Measurements from ENCODE around the gene LEKR1.
"Not testable (repeated sequence)": the region's sequence is repeated elsewhere in the genome, so short reads cannot be mapped to it uniquely, and the experiment has no call there.

Gene LEKR1

DNA sequence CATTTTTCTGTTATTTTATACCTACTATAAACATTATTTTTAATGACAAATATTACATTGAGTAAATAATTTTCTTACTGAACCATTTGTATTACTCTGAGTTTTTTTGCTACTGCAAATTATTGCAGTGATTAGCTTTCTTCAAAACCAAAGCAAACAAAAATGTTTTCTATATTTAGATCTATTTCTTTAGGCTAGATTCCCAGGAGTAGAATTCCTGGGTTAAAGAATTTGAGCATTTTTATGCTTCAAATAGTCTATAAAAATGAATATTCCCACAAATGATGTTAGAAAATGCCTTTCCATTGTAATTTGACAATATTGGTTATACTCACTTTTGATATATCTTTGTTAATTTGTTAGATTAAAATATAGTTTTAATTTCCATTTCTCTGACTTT is 76.8 kb downstream of the LEKR1 start:
- DNase-seq (ENCODE audit: low spot score), result no peak

DNA sequence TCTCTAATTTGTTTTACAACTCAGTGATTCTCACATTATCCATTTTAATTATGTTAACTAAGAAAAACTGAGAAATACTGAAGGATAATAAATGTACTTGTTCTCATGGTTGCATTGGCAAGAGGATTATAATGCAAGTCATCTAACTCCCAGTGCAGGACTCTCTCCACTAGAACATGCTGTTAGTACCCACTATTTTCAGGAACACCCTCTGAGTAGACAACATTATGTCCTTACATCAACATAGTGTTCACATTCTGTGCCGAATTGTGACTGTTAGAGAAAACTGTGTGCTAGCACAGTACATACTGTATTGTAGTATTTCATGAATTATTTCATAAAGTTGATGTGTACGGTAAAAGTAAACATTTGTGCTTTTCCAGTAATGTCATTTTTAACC is 80.1 kb downstream of the LEKR1 start:
- no peak for DNase-seq (ENCODE audit: low spot score)

DNA sequence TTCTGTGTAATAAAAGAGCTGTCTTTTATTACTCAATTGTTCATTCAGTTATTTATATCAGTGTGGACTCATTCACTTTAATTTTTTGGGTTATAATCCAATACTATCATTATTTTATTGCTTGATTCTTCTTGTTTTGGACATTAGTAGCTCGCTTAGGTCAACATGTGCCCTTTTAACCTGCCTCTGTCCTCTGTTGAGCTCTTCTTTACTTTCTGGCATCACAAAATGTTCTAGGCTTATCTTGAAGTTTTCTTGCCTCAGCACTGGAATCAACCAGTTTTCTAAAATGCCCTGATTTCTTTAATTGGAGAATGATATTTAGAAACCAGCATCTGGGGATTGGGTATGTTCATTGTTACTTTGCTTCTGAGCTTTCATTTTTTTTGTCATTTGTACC is 82.2 kb downstream of the LEKR1 start:
- no peak for DNase-seq (ENCODE audit: low spot score)

DNA sequence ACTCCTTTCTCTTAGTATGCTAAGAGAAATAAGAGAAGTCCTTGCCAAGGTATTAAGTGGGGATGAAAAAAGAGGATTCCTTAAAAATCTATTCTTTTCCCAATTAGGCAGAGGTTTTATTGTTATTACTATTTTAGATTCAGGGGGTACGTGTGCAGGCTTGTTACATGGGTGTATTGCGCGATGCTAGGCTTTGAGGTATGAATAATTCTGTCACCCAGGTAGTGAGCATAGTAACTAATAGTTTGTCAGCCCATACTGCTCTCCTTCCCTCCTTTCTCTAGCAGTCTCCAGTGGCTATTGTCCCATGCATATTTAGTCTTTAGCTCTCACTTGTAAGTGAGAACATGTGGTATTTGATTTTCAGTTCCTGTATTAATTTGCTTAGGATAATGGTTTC is 83.9 kb downstream of the LEKR1 start:
- DNase-seq (ENCODE audit: low spot score), result no peak

DNA sequence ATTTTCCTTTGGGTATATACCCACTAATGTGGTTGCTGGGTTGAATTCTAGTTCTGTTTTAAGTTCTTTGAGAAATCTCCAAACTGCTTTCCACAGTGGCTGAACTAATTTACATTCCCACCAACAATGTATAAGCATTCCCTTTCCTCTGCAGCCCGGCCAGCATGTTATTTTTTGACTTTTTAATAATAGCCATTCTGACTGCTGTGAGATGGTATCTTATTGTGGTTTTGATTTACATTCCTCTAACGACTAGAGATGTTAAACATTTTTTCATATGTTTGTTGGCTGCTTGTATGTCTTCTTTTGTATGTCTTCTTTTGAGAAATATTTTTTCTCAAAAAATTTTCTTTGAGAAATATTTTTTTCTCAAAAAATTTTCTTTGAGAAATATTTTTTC is 84.7 kb downstream of the LEKR1 start:
- not testable (repeated sequence) for DNase-seq (ENCODE audit: low spot score)

DNA sequence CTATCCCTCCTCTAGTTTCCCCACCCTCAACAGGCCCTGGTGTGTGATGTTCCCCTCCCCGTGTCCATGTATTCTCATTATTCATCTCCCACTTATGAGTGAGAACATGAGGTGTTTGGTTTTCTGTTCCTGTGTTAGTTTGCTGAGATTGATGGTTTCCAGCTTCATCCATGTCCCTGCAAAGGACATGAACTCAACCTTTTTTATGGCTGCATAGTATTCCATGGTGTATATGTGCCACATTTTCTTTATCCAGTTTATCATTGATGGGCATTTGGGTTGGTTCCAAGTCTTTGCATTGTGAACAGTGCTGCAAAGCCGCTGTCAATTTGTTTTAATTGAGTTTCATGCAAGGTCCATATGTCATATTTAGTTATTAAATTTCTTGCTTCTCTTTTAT is 88.1 kb downstream of the LEKR1 start:
- DNase-seq (ENCODE audit: low spot score), result not testable (repeated sequence)

DNA sequence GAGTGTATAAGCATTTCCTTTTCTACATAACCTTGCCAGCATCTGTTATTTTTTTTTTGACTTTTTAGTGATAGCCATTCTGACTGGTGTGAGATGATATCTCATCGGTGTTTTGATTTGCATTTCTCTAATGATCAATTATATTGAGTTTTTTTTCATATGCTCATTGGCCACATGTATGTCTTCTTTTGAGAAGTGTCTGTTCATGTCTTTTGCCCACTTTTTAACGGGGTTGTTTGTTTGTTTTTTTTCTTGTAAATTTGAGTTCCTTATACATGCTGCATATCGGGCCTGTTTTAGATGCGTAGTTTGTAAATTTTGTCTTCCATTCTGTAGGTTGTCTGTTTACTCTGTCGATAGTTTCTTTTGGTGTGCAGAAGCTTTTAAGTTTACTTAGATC is 89.2 kb downstream of the LEKR1 start:
- no peak for DNase-seq (ENCODE audit: low spot score)

DNA sequence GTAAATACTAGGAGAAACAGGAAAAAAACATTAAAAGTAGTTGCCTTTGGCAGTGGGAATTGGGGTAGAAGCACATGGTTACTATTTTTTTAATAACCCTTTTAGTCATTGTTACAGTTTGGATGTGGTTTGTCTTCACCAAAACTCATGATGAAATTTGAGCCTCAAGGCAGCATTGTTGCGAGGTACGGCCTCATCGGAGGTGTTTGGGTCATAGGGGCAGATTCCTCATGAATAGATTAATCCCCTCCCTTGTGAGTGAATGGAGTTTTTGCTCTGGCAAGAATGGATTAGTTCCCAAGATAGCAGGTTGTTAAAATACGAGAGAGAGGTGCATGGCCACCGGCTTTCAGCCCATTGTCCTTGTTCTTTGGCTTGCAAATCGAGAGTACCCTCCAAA is 92.6 kb downstream of the LEKR1 start:
- no peak for DNase-seq (ENCODE audit: low spot score)

DNA sequence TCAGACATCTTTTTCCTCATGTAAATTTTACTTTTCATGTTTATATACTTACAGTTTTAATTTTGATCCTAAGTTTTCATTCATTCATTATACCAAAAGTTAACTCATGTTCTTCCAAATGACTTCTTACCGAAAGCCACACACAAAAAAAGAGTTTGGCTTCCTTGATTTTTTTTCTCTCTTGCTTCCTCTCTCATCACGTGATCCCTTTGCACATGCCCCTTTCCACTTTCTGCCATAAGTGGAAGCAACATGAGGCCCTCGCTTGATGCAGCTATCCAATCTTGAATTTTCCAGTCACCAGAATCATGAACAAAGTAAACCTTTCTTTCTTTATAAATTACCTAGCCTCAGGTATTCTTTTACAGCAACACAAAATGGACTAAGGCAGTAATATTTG is 93.7 kb downstream of the LEKR1 start:
- no peak for DNase-seq (ENCODE audit: low spot score)

DNA sequence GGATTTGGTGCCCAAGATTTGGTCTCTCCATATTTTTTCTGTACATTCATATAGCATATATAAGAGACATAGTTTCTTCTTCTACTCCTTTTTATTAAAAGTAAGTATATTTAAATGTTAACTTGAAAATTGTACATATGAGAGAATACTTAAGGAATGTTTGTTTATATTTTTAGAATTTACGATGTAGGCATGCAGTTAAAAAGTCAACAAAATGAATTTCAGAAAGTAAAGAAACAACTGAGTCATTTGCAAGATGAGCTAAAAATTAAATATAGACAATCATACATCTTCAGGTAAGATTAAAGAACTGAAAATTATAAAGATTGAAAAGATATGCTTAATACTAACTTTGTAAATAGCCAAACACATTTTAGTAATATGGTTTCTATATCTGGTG is 94.2 kb downstream of the LEKR1 start:
- no peak for DNase-seq (ENCODE audit: low spot score)

DNA sequence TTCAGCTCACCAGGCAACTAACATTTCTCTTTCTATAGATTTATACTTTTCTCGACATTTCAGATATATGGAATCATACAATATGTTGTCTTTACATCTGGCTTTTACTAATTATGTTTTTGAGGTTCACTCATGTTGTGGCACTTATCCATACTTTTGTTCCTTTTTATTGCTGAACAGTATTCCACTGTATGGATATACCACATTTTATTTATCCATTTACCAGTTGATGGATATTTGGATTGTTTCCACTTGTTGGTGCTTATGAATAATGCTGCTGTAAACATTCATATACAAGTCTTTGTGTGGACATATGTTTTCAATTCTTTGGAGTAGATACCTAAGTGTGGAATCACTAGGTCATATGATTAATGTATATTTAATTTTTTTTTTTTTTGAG is 97.2 kb downstream of the LEKR1 start:
- no peak for DNase-seq (ENCODE audit: low spot score)

DNA sequence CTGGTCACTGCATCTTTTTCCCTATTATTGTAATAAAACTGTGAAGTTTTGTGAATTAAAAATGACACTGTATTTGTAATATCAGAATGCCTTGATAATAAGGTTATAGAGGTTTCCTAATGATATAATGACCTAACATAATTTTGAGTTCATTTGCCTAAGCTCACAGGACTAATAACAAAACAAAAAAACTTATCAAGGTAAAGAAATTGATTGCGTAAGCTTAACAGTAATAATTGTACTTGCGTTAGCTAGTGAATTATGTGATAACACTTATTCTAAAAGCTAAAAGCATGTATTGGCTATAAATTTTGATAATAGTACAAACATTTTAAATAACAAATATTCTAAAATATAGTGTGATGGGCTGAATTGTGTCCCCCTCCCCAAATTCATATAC is 112.6 kb downstream of the LEKR1 start:
- DNase-seq (ENCODE audit: low spot score), result no peak

DNA sequence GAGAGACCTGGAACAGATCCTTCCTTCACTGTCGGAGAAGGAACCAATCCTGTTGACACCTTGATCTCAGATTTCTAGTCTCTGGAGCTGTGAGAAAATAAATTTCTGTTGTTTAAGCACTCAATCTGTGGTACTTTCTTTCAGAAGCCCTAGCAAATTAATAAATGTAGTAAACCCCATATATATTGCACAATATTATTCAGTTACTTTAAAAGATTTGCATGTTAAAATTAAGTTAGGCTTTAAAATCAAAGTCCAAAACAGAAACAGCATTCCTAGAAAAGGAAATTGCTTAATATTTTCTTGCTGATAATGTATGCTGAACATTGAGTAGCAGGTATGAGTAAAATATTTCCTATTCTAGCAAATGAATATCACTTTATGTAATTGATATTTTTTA is 113.2 kb downstream of the LEKR1 start:
- no peak for DNase-seq (ENCODE audit: low spot score)

DNA sequence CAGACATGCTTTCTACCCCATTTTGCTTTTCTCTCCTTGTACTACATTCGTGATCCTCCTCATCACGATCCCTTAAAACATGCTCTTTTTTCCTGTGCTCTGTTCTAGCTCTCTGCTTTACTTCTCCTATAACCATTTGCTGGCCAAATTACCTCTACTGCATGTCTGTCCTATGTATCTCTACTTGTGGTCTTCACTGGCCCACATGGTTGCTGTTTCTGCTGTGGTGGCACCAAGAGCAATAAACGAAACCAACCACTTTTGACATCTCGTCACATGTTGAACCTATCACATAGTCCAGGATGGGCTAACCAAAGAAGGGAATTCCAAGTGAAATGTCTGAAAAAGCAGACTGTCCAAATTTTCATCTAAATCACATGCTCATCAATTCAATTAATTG is 115.2 kb downstream of the LEKR1 start:
- DNase-seq (ENCODE audit: low spot score), result no peak

DNA sequence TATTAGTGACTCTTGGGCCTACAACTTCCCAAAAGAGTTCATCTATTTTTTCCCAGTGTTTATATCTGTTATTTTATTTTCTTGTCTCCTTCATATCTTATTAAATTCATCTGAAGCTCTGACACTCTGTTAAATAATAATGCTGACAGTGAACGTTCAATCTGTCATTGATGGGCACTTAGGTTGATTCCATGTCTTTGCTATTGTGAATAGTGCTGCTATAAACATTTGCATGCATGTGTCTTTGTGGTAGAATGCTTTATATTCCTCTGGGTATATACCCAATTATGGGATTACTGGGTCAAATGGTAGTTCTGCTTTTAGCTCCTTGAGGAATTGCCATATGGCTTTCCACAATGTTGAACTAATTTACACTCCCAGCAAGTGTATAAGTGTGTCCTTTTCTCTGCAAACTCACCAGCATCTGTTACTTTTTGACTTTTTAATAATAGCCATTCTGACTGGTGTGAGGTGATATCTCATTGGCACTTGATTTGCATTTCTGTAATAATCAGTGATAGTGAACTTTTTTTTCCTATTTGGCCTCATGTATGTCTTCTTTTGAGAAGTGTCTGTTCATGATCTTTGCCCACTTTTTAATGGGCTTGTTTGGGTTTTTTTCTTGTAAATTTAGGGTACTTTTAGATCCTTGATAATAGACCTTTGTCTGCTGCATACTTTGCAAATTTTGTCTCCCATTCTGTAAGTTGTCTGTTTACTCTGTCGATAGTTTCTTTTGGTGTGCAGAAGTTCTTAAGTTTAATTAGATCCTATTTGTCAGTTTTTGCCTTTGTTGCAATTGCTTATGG is 122.5 kb downstream of the LEKR1 start:
- no peak for DNase-seq (ENCODE audit: low spot score)

DNA sequence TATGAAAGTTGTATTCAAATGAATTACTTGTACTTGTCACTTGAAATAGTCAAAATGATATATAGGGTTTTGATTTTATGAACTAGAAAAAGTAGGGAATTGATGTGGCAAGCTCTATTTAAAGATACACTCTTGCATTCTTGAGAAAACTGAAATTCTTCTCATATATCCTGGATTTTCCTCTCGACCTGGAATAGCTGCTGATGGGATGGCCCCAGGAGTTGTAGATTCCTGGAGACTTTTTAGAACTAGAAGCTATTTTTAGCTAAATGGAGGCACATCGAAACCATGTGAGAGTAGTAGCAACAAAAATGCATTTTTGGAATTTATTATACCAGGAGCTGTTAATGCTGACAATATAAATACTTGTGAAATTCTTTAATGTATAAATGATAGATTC is 125.9 kb downstream of the LEKR1 start:
- DNase-seq (ENCODE audit: low spot score), result no peak

DNA sequence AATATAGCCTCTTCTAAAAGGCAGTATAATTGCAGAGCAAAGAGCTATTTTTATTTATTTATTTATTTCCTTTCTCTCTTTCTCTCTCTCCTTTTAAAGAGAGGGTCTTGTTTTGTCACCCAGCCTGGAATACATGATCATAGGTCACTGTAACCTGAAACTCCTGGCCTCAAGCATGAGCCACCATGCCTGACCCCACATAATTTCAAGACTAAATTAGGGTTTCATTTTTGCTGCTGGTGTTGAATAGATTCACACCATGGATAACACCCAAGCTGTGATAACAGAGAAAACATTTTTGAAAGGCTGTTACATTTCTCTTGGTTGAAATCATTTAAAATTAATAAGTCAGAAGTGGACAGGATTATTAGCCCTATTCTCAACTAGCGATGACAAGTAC is 131.6 kb downstream of the LEKR1 start:
- DNase-seq (ENCODE audit: low spot score), result no peak

DNA sequence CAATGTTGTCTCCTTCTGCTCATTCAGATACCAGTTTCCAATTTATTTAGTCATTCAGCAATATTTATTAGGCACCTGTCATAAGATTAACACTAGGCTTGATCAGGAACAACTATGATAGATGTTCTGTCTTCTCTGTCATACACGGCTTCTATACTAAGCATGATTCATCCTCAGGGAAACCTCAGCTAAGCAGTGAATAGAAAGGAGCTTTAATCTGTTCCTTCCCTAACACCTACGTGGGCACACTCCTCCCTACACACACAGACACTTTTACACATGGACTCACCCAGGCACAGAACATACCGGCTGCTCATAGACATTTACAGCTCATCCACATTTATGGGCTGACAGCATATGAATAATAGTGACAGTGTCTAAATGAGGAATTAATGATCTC is 136.9 kb downstream of the LEKR1 start:
- no peak for DNase-seq (ENCODE audit: low spot score)

DNA sequence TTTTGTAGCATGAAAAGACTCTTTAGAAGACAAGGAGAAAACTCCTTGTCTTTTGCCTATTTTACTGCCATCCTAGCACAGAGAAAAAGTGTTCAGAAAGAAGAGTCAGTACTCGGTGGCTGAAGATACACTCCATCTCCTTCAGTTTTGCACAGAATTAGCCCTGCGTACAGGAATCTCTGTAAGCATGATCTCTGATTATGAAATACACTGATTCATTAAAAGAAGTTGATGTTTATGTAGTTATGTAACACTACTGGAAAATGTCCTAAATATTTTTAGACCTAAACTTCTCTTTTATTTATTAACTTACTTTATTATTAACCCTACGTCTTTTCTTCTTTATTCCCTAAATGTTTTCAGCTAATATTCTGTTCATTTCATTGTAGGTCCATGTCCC is 138.4 kb downstream of the LEKR1 start:
- no peak for DNase-seq (ENCODE audit: low spot score)

DNA sequence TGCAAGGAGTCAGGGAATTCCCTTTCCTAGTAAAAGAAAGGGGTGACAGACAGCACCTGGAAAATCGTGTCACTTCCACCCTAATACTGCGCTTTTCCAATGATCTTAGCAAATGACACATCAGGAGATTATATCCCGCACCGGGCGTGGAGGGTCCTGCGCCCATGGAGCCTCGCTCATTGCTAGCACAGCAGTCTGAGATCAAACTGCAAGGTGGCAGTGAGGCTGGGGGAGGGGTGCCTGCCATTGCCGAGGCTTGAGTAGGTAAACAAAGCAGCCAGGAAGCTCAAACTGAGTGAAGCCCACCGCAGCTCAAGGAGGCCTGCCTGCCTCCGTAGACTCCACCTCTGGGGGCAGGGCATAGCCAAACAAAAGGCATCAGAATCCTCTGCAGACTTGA is 140.2 kb downstream of the LEKR1 start:
- DNase-seq (ENCODE audit: low spot score), result not testable (repeated sequence)

DNA sequence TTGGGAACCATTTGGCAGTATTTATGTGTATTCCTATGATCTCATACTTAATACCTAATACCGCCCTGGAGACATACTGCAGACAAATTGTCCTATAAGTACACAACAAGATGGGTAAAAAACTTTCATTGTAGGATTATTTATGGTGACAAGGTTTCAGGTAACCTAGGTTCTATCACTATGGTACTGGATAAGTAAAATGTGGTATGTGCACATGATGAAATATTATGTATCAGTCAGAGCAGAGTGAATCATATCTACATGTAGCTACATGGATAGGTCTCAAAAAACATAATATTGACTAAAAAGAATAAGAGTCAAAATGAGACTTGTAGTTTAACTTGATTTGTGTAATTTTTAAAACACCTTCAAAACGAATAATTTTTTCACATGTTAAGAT is 147.8 kb downstream of the LEKR1 start:
- DNase-seq (ENCODE audit: low spot score), result no peak

DNA sequence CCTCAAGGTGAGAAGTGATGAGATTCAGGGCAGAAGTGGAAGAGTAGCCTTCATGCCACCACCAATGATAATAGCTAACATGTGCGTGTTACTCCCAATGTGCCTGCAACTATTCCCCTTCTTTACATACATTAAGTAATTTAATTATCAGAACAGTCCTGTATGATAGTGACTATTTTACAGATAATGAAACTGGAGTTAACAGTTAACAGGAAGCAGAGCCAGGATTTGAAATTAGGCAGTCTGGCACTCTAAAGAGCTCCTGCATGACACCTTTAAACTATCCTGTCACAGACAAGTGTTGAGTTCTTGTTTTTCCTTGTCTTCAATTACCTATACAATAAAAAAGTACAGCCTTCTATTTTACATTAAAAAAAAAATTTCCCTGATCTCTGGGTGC is 148.8 kb downstream of the LEKR1 start:
- DNase-seq (ENCODE audit: low spot score), result no peak

DNA sequence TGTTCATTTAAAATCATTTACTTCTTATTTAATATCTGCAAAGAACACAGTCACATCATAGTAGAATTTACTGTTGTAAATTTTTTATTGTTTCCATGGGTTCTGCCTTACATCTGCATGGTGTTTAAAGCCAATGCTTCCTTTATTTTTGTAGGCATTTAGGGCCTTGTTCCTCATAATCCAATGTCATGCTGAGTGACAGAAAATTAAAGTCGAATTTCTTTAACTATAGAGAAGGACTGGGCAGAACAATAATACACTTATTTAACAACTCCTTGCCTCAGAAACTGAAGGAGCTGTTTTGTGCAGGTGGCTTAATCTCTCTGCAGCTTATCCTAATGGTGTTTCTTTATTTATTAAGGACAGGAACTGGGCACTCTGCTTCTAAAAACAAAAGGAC is 149.6 kb downstream of the LEKR1 start:
- no peak for DNase-seq (ENCODE audit: low spot score)

DNA sequence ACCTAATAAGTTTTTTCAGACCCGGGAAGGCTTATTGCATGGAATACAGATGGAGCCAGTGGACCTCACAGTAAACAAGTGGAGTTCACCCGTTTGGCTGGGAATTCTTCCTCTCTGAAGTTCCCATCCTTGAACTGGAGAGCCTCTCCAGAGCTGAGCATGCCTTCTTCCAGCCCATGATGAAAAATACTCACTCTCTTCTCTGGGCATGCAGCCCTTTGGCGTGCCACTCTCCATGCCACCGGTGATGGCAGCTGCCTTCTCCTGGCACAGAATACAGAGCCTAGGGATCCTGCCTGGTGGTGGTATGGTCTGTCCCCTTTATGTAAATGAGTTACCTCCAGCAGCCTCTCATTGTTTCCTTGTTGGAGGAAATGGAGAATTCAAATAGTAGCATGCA is 150.8 kb downstream of the LEKR1 start:
- DNase-seq (ENCODE audit: low spot score), result no peak

Measured in hematopoietic multipotent progenitor cell treated with erythropoietin and hydrocortisone succinate and interleukin-3 and kit ligand, for 15 days (in vitro differentiated cells).